NB4 (cell line): ENCODE measurements around the gene CAST.

ENCODE experiments used
- CTCF ChIP-seq: IDR thresholded peaks from one replicate; pipeline ENCODE4 v1.5.1; 2012; ENCODE audit warnings: low read depth, low read length
- POLR2A ChIP-seq: IDR thresholded peaks from 2 replicates; pipeline ENCODE4 v1.6.1; 2011; ENCODE audit warnings: mild to moderate bottlenecking; ENCODE audit not compliant: insufficient read length; ENCODE audit errors: extremely low read depth

- no peak for TF ChIP-seq CTCF
- no peak for TF ChIP-seq POLR2A
Observed at GRCh38 chr5:96619946-96620345, 42.2 kb upstream of the CAST start.
